Skin epidermis (tissue), 12 donors: Measurements from ENCODE around the gene KDR.

Experiments used
- H3K27ac ChIP-seq, 21 experiments: fragments of 200-600 bp; sonication (generic) in 11 of 21; one replicate each; pipeline ENCODE4 v1.5.0; 2020; ENCODE audit warnings: mild to moderate bottlenecking in 3 of 21, inconsistent platforms in 2 of 21, moderate library complexity in 2 of 21
- H3K4me3 ChIP-seq, 7 experiments: fragments of 200-600 bp; sonication (generic) in 2 of 7; one replicate each; pipeline ENCODE4 v1.5.0; 2020; ENCODE audit warnings: inconsistent platforms in 2 of 7, mild to moderate bottlenecking in 2 of 7, moderate library complexity in 1 of 7

The KDR gene

DNA sequence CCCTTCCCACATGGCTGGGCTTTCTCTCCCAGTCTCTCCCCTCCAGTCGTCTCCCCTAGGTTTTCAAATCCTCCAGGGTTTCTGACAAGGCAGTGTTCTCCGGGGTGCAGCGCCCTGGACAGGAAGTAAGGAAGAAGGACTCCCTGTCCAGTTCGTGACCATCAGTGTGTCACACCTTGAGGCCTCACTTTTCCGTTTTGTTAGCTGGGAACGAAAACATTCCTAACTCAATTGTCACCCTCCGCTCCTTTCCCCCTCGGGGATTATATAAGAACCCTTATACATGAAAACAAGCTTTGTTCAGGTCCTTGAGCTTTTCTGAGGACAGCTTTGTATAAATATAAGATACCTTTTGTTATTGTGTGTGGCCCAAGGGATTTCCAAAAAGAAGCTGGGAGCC lies 92.1 kb downstream of the KDR start:
- H3K27ac ChIP-seq: no peak overlapping the region
- no peak overlapping the region for H3K4me3 ChIP-seq

- H3K27ac ChIP-seq: no peak overlapping the region
- no peak overlapping the region for H3K4me3 ChIP-seq
These were observed 92.6 kb downstream of the KDR start for GRCh38 chr4:55032788-55033187.

GRCh38 chr4:55032179-55032578 lies 93.2 kb downstream of the KDR start:
- no peak overlapping the region for H3K4me3 ChIP-seq
- H3K27ac ChIP-seq: no peak overlapping the region

DNA sequence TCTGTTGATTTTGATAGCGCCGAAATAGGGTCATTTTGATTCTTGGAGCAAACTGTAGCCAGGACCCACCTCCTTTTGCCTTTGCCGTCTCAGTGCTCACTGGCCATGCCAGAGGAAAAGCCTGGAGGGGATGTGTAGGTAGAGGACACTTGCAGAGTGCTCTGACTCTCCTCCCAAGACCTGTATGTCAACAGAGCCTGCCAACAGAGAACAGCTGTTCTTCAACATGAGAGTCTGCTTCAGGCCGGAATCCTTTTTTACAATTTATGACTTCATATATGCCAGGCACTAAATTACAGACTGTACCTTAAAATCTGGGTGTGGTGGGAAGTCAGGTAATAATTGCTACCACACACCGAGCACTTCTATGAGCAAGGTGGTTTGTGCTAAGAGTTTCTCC lies 94.2 kb downstream of the KDR start:
- H3K27ac ChIP-seq: no peak overlapping the region
- H3K4me3 ChIP-seq: no peak overlapping the region

- Histone ChIP-seq H3K4me3 (no peak overlapping the region), H3K27ac (no peak overlapping the region)
These were observed 94.8 kb downstream of the KDR start for GRCh38 chr4:55030589-55030988.

- H3K27ac ChIP-seq: peak overlapping the region in 1 of 21 experiments; percentile 9
- H3K4me3 ChIP-seq: no peak overlapping the region
These were observed 95.4 kb downstream of the KDR start for GRCh38 chr4:55029821-55030503.

GRCh38 chr4:55029321-55029720 lies 96.1 kb downstream of the KDR start:
- no peak overlapping the region for H3K27ac ChIP-seq
- H3K4me3 ChIP-seq: no peak overlapping the region
